Muscle of leg (tissue), 11 donors: ENCODE data around the gene TMEM187. TPM values are rescaled to one million over a fixed set of nuclear protein-coding genes. Genes with fewer than 3 reads are reported as not detected.

Experiments
- DNase-seq: peaks from one replicate; pipeline ENCODE4 v3.0.0; 2013
- H3K27ac ChIP-seq: one replicate; pipeline ENCODE4 v1.5.1; 2013; ENCODE audit warnings: mild to moderate bottlenecking, low read length, control low read depth
- H3K27me3 ChIP-seq: one replicate; pipeline ENCODE4 v1.6.1; 2013; ENCODE audit warnings: low read length; ENCODE audit not compliant: control insufficient read depth, insufficient read depth
- H3K36me3 ChIP-seq: one replicate; pipeline ENCODE4 v1.6.1; 2013; ENCODE audit warnings: low read length; ENCODE audit not compliant: control insufficient read depth, insufficient read depth
- H3K4me1 ChIP-seq: one replicate; pipeline ENCODE4 v1.6.1; 2013; ENCODE audit warnings: low read length; ENCODE audit not compliant: control insufficient read depth, insufficient read depth
- H3K4me3 ChIP-seq: one replicate; pipeline ENCODE4 v1.5.1; 2013; ENCODE audit warnings: low read length, control low read depth
- H3K9me3 ChIP-seq: replicated peaks from 2 replicates; pipeline ENCODE4 v1.6.1; 2013; ENCODE audit warnings: low read depth, low read length; ENCODE audit not compliant: control insufficient read depth
- WGBS: methylation state at CpG from one replicate; pipeline ENCODE4 v1.1.5; 2013; ENCODE audit warnings: missing lambda C conversion rate; ENCODE audit not compliant: insufficient coverage; 5-methylcytosine and 5-hydroxymethylcytosine counted together
- polyA plus RNA-seq, 8 donors: library from polyadenylated mRNA; unstranded; fragments of 120-200 nt; gene quantifications; one replicate each; pipeline versions ENCODE4 v1.2.1 to v1.2.3, GENCODE V29; 2013; ENCODE audit warnings: inconsistent platforms in 1 of 8, low replicate concordance in 1 of 8; ENCODE audit not compliant: insufficient read length in 8 of 8, insufficient read depth in 1 of 8
- total RNA-seq: library from RNA; stranded (reverse); fragments of 120-200 nt; gene quantifications from one replicate; pipeline ENCODE4 v1.2.4, GENCODE V29; 2013

TMEM187 gene
- total and polyA plus RNA-seq, 9 donors, result 3.3 to 6.8 (median 5.3) TPM

DNA sequence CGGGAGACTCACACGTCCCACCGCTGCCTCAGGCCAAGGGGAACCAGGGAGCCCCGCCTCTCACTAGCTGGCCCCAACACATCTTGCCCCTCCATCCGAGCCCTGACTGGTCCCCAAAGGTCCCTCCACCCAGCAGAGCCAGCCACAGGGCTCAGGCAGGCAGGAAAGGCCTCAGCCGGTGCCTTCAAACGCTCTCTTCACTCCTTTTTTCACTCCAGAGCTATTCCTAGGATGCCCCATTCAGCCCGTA is 45.0 kb upstream of the TMEM187 start:
- Histone ChIP-seq H3K4me1 (peaks cover 52% of the 10 kb centered on the region), H3K4me3 (peak overlapping the region; percentile 61), H3K36me3 (peaks cover 24% of the 10 kb centered on the region), H3K27ac (peak overlapping the region; percentile 98), H3K27me3 (peaks cover 36% of the 10 kb centered on the region), H3K9me3 (no peaks in the 10 kb centered on the region)
- 34% methylated on average over 8 of the region's 8 CpGs for WGBS
- no peak for DNase-seq

DNA sequence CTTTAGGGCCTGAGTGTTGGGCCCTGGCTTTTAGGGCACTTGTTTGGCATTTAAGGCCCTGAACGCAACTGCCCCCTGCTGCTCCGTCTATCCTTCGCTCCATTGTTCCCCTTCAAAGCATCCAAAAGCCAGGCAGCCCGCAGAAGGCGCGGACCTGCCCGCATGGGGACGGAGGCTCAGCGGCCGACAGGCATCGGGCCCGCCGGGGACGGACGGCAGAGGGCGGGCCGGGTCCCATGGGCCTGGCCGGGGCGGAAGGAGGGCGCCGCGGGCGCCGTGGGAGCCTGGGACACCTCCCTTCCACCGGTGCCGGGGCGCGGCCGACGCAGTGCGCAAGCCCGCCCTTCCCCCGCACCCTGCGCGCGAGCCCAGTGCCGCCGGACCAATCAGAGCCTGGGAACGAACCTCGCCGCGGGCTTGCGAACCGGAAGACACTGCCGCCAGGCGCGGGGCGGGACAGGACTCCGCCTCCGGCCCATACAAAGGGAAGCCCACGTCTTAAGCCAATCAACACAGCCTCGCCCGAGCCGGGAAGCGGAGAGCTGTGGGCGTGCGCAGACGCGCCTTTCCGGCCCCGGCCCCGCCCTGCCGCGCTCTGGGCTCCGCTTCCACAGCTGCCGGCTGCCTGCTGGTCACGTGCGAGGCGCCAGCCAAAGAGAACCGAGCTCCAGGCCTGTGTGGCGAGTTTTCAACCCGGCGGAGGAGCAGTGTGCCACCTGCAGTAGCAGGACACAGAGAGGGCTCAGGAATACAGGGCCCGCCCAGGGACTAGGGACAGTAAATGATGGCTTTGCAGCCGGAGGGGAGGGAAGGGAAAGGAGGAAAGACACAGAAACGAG is 44.4 kb upstream of the TMEM187 start:
- Histone ChIP-seq H3K36me3 (peaks cover 30% of the 10 kb centered on the region), H3K4me3 (peak overlapping the region; percentile 61), H3K27me3 (peaks cover 36% of the 10 kb centered on the region), H3K4me1 (peaks cover 47% of the 10 kb centered on the region), H3K27ac (peak overlapping the region; percentile 98), H3K9me3 (no peaks in the 10 kb centered on the region)
- 18% methylated on average over 74 of the region's 76 CpGs for WGBS
- peak; percentile 99 for DNase-seq

DNA sequence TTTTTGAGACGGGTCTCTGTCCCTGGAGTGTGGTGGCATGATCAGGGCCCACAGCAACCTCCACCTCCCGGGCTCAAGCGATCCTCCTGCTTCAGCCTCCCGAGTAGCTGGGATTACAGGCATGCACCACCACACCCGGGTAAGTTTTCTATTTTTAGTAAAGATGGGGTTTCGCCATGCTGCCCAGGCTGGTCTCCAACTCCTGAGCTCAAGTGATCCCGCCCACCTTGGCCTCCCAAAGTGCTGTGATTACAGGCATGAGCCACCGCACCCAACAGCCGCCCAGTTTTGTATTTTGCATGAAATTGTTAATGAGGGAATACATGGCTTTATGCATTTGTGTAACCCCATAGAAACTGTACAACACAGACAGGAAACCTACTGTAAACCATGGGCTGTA is 43.7 kb upstream of the TMEM187 start:
- peak overlapping the region; percentile 84 for H3K27ac ChIP-seq
- H3K9me3 ChIP-seq, result no peaks in the 10 kb centered on the region
- peaks cover 32% of the 10 kb centered on the region for H3K27me3 ChIP-seq
- no peak for DNase-seq
- peak overlapping the region; percentile 23 for H3K4me3 ChIP-seq
- H3K36me3 ChIP-seq, result peaks cover 33% of the 10 kb centered on the region
- H3K4me1 ChIP-seq, result peaks cover 45% of the 10 kb centered on the region
- 74% methylated on average over 2 of the region's 9 CpGs for WGBS

DNA sequence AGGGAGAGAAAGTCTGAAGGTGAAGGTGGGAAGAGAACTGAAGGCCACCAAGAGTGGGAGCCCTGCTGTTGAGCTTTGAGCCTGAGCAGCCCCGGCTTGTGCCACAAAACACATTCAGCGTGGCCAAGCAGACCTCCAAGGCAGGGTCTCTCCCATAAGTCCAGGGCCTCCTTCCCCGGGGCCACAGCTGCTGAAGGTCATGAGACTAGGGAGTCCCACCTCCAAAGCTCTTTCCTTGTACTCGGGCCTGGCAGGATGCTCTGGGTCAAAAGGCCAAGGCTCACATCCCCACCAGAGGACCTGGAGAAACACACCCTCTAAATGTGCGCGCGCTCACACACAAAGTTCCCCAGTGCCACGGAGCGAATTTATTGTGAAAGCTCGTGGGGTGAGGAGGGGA is 43.0 kb upstream of the TMEM187 start:
- DNase-seq, result no peak
- peaks cover 45% of the 10 kb centered on the region for H3K4me1 ChIP-seq
- H3K27me3 ChIP-seq, result peaks cover 25% of the 10 kb centered on the region
- peaks cover 33% of the 10 kb centered on the region for H3K36me3 ChIP-seq
- WGBS, result 81% methylated on average over 6 of the region's 10 CpGs
- no peak overlapping the region for H3K27ac ChIP-seq
- no peaks in the 10 kb centered on the region for H3K9me3 ChIP-seq
- H3K4me3 ChIP-seq, result no peak overlapping the region

DNA sequence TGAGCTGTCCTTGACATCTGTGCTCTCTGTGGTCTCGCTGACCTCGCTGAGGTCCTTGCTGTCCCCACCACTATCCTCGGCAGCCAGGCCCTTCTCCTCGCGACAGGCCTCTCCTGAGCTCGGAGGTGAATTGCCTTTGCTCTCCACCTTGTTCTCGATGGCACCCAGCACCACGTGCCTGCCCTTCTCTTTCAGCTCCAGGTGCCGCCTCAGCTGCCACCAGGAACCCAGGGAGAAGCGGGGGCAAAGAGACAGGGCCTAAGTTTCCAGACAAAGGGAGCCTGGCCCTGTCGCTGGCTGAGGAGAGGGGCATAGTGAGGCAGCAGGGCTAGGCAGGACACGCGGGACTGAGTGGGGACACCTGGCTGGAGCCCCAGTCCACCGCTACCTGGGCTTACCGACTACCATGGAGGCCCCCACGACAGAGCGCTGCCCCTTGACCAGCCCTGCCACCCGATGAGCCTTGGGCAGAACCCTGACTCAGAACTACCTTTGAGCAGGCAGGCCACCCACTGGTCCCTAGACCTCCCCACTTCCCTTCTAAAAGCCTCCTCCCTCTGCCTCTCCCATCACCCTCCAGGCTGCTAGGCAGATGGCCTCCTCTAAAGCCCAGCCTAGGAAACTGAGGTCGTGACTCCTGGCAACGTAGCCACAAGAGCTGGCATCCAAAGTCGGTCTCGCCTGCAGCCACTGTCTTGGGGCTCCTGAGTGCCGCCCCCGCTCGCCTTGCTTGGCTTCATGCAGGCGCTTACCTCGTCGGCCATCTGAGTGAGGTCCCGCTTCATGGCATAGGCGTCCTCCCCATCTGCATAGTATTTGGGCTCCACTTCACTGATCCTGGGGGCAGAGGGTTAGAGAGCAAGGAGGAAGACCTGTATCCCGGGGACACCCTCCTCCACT is 42.3 kb upstream of the TMEM187 start:
- no peak overlapping the region for H3K27ac ChIP-seq
- H3K9me3 ChIP-seq, result no peaks in the 10 kb centered on the region
- peaks cover 39% of the 10 kb centered on the region for H3K4me1 ChIP-seq
- 88% methylated on average over 19 of the region's 31 CpGs for WGBS
- H3K4me3 ChIP-seq, result no peak overlapping the region
- H3K27me3 ChIP-seq, result peaks cover 24% of the 10 kb centered on the region
- no peak for DNase-seq
- peaks cover 33% of the 10 kb centered on the region for H3K36me3 ChIP-seq

DNA sequence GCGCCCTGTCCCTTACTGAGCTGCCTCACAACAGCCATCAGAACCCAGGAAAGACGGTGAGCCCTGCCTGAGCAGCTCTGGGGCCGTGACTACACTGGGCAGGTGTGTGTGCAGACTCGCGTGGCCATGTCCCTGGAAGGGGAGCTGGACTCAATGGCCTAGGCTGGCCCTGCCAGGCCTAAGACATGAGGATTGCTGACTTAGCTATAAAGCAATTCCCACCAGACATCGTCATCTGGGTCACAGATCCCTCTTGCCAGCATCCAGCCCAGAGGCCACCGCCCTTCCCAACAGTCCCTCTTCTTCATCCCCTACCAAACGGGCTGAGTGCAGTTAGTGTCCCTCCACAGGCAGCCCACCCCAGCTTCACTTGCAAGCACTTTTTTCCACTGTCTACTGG is 41.4 kb upstream of the TMEM187 start:
- Histone ChIP-seq H3K27ac (no peak overlapping the region), H3K27me3 (peaks cover 22% of the 10 kb centered on the region), H3K4me3 (no peak overlapping the region), H3K4me1 (peaks cover 34% of the 10 kb centered on the region), H3K9me3 (no peaks in the 10 kb centered on the region), H3K36me3 (peaks cover 33% of the 10 kb centered on the region)
- no peak for DNase-seq
- 86% methylated on average over 8 of the region's 8 CpGs for WGBS

DNA sequence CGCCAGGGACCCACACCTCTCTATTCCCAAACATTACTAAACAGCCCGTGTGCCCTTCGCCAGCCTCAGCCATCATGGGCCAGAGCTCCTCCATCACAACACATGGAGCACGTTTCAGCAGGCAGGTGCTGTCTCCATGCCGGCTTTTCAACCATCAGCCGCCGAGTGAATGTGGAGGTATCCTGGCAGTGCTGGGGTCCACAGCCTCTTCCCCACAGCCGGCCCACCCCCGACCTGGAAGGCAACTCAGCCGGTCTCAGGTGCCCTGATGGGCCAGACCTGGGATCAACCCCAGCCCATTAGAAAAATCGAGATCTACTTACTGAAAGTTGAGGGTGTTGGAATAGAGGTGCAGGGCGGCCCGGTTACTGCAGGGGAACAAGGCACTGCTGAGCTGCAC is 40.8 kb upstream of the TMEM187 start:
- peaks cover 33% of the 10 kb centered on the region for H3K36me3 ChIP-seq
- H3K27ac ChIP-seq, result no peak overlapping the region
- H3K4me3 ChIP-seq, result no peak overlapping the region
- DNase-seq, result no peak
- H3K27me3 ChIP-seq, result peaks cover 20% of the 10 kb centered on the region
- no peaks in the 10 kb centered on the region for H3K9me3 ChIP-seq
- H3K4me1 ChIP-seq, result peaks cover 29% of the 10 kb centered on the region
- whole genome bisulfite sequencing, result 87% methylated on average over 8 of the region's 13 CpGs

DNA sequence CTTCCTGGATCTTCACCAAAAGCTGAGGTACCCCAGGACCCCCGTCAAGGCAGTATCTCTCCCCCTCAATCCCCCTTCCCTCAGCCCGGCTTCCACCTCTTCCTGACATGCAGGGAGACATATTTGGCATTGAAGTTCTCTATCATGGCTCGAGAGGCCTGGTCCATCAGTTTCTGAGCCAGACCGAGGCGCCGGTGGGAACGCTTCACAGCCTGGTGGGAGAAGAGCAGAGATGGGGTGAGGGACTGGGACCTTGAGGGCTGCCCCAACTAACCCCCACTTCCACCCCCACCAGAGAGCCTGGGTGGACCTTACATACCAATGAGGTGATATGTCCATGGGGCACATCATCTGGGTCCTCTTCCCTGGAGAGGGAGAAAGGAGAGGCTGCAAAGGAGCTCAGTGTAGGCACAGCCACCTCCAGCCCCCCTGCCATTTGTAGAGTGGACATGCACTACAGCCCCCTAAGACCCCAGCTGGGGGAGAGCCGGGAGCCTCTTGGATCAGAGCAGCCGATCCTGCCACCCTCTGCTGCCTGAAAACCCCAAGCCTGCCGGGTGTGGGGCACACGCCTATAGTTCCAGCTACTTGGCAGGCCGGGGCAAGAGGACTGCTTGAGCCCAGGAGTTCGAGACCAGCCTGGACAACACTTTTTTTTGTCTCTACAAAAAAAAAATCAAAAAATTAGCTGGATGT is 40.2 kb upstream of the TMEM187 start:
- Histone ChIP-seq H3K4me3 (no peak overlapping the region), H3K4me1 (peaks cover 23% of the 10 kb centered on the region), H3K27me3 (peaks cover 19% of the 10 kb centered on the region), H3K36me3 (peaks cover 33% of the 10 kb centered on the region), H3K9me3 (no peaks in the 10 kb centered on the region), H3K27ac (no peak overlapping the region)
- DNase-seq, result no peak
- 75% methylated on average over 7 of the region's 13 CpGs for WGBS

DNA sequence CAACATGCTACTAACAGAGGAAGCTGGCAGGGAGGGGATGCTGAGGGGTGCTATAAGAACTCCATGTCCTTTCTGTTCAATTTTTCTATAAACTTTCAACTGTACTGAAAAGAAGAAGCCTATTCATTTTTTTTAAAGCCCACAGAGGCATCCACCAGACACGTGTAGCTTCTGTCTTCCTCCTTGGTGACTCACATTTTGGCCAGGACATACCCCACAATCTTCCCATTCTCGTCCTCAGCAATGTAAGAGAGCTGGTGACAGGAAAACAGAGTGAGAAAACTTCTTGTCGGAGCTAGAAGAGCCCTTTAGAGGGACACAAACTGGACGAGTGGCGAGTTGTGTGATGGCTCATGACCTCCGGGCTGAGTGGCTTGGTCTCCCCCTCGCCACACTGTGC is 38.8 kb upstream of the TMEM187 start:
- Histone ChIP-seq H3K27me3 (peaks cover 26% of the 10 kb centered on the region), H3K4me3 (peak overlapping the region; percentile 64), H3K27ac (no peak overlapping the region), H3K4me1 (peaks cover 15% of the 10 kb centered on the region), H3K9me3 (no peaks in the 10 kb centered on the region), H3K36me3 (peaks cover 33% of the 10 kb centered on the region)
- 77% methylated on average over 5 of the region's 7 CpGs for WGBS
- no peak for DNase-seq
